NCI-H748 (cell line): ENCODE data around the gene NLRP1.
"Not testable (repeated sequence)": the region's sequence is repeated elsewhere in the genome, so short reads cannot be mapped to it uniquely, and the experiment has no call there.

Experiments
- DNase-seq: peaks from one replicate; lab custom pipeline; 2025; ENCODE audit not compliant: unreplicated experiment; lab: John Stamatoyannopoulos, UW

NLRP1 gene

DNA sequence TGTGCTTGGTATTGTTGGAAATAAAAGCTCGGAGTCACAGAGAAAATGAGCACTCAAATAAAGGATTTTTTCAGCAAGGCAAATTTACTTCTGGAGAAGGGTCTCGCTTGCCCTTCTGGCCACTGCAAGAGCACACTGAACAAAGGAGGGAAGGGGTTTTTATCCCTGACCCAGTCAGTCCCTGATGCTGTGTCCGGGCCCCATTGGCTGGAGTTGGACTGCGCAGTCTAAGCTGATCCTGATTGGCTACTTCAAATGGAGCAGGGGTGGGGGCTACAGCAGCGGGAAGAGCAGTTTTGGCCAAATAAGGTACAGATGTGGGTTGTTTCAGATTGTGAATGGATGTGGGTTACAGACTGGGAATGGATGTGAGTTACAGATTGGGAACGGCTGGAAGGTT lies 4.3 kb upstream of the NLRP1 start:
- DNase-seq = no peak

GRCh38 chr17:5587438-5588032 lies 3.2 kb upstream of the NLRP1 start:
- DNase-seq = peak; percentile 84

GRCh38 chr17:5585836-5586521 lies 1.7 kb upstream of the NLRP1 start:
- DNase-seq = peak; percentile 96

DNA sequence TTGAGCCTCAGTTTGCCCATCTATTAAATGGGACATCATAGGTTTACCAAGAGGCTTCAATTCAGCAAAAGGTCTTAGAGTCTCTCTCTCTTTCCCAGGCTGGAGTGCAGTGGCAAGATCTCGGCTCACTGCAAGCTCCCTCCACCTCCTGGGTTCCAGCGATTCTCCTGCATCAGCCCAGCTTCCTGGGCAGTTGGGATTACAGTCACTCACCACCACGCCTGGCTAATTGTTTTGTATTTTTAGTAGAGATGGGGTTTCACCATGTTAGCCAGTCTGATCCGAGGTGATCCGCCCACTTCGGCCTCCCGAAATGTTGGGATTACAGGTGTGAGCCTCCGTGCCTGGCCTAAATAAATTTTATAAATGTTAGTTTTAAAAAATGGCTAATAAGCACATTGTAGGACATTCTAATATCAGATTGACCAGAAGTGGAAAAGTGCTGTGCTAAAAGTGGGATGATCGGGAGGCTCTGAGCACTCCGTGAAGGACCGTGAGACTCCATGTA lies 1.0 kb upstream of the NLRP1 start:
- no peak for DNase-seq

DNA sequence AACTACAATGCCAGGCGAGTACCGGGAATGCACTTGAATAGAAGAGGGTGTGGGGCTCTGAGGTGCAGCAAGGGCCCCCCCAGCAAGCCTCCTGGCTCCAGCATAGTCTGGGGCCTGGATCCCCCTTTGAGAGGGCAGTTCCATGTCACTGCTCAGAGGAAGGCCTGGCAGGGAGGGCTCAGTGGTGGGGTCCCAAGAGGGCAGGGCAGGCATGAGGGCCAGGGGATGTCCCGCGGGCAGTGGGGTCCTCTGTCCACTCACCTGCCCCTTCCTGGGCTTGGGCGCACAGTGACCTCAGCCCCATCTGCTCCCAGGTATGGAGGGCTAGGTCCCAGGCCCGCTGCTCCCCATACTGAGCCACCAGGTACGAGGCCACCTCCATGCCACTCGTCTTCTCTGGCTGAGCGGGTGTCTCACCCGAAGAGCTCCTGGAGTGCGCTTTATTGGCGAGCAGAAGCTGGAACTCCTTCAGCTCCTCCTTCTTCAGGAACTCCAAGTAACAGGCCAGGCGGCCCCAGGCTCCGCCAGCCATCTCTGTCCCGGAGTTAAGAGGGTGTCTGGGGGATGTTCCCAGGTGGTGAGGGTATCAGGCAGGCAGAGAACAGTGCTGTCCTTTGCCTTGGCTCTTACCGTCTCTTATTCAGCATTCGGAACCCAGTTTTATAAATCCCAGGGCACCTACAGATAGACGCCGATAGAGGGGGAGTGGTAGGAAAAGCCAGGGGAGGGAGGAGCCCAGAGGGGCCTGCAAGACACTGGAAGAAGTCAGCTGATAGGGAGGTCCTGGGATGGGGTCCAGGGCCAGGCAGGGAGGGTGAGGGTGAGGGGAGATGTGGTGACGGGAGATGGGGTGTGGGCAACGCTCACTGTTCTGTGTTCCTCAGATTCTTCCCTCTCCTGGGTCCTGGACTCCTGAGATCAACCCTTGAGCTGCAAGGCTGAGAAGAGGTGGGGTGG lies 605 bp downstream of the NLRP1 start:
- DNase-seq = no peak

DNA sequence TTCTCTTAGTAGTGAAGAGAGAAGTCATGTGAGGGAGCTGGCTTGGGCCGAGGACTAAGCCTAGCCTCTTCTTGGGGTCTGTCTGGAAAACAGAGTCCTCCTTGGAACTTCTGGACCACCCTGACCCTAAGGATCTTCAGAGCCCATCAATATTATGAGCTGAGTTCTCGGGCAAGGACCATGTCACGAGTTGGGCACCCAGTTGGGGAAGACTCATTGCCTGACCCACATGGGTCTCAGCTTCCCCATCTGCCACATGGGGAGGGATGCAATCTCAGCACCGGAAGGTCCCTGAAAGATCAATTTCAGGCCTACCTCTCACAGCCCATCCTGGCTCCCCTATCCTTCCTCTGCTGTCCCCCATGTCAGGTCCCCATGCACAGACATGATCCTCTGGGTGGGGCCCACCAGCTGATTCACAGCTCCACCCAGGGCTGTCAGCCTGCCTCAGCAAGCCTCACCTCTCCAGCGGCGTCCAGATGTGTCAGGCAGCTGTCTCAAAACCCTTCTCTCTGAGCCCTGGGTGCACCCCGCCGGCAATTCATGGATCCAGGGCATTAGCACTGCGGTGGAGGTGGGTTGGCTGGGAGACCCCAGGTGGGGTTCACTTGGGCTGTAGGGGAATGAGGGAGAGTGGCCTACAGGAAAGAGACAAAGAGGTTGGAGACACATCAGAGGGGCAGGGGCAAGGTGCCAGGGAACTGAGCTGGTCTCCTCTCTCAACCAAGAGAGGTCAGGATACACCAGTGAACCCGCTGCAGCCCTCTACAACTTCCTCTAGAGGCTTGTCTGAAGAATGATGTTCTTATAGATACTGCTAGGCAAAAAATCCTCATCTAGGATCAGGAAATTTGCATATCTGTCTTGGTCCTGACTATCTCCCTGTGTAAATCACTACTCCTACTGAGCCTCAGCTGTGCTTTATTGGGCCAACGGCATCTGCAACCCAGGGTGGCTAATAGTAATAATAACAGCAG lies 1.8 kb downstream of the NLRP1 start:
- DNase-seq = no peak

- DNase-seq = no peak
These were observed 2.7 kb downstream of the NLRP1 start for GRCh38 chr17:5581655-5582054.

GRCh38 chr17:5580969-5581368 lies 3.3 kb downstream of the NLRP1 start:
- no peak for DNase-seq

DNA sequence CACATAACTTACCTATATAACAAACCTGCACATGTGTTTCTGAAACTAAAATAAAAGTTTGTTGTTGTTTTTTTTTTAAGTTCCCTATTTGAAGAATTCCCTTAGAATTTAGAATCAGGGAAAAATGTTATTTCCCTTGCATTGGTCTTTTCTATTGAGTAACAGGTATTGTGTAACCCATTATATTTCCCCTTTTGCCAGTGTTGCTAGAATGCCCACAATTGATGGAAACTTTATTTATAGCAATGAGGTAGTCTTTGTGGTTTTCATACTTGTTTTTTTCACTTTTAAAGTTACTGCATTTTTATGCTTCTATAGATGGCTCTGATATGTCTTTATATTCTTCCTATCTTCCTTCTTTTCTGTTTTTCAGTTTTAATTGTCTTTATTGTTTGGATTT lies 3.9 kb downstream of the NLRP1 start:
- no peak for DNase-seq

GRCh38 chr17:5578768-5579167 lies 5.5 kb downstream of the NLRP1 start:
- DNase-seq = not testable (repeated sequence)

DNA sequence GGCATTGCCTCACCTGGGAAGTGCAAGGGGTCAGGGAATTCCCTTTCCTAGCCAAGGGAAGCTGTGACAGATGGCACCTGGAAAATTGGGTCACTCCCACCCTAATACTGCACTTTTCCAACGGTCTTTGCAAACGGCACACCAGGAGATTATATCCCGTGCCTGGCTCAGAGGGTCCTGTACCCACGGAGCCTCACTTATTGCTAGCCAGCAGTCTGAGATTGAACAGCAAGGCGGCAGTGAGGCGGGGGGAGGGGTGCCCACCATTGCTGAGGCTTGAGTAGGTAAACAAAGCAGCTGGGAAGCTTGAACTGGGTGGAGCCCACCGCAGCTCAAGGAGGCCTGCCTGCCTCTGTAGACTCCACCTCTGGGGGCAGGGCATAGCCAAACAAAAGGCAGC lies 11.3 kb downstream of the NLRP1 start:
- not testable (repeated sequence) for DNase-seq

DNA sequence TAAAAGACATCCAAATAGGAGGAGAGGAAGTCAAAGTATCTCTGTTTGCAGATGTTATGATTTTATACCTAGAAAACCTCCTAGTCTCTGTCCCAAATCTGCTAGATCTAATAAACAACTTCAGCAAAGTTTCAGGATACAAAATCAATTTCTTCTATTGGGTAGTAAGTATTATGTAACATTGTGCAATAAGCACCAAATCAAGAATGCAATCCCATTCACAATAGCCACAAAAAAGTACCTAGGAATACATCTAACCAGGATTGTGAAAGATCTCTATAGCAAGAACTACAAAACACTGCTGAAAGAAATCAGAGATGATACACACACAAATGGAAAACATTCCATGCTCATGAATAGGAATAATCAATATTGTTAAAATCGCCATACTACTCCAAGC lies 13.0 kb downstream of the NLRP1 start:
- DNase-seq = no peak

DNA sequence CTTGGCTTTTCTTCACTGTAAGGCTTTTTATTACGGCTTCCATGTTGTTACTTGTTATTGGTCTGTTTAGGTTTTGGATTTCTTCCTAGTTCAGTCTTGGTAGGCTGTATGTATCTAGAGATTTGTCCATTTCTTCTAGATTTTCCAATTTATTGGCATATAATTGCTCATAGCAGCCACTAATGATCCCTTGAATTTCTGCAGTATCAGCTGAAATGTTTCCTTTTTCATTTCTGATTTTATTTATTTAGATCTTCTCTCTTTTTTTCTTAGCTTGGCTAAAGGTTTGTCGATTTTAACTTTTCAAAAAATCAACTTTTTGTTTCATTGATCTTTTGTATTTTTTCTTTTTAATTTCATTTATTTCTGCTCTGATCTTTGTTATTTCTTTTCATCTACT lies 18.5 kb downstream of the NLRP1 start:
- no peak for DNase-seq

GRCh38 chr17:5563456-5563855 lies 20.9 kb downstream of the NLRP1 start:
- DNase-seq = no peak

DNA sequence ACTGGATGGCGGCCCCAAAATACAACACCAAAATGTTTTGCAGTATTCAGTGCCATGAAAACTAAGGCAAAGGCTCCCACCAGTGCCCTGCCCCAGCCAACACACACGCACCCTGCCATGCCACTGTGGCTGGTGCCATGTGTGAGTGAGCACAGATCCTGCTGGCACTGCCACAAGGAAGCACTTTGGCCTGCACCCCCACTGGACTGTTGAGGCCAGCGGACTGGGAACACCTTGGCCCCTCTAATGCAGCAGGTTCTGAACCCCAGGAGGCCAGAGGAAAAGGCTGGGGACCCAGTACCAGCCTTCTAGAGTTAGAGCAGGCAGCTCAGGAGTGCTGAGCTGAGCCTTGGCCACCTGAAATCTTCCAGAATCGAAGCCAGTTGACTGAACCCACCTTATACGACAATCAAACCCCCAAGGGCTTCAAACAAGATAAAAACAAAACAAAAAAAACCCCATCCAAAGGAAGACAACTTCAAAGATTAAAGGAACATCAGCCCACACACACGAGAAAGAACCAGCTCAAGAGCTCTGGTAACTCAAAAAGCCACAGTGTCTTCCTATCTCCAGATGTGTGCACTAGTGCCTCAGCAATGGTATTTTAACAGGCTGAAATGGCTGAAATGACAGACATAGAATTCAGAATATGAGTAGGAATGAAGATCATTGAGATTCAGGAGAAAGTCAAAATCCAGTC lies 21.5 kb downstream of the NLRP1 start:
- DNase-seq = no peak

DNA sequence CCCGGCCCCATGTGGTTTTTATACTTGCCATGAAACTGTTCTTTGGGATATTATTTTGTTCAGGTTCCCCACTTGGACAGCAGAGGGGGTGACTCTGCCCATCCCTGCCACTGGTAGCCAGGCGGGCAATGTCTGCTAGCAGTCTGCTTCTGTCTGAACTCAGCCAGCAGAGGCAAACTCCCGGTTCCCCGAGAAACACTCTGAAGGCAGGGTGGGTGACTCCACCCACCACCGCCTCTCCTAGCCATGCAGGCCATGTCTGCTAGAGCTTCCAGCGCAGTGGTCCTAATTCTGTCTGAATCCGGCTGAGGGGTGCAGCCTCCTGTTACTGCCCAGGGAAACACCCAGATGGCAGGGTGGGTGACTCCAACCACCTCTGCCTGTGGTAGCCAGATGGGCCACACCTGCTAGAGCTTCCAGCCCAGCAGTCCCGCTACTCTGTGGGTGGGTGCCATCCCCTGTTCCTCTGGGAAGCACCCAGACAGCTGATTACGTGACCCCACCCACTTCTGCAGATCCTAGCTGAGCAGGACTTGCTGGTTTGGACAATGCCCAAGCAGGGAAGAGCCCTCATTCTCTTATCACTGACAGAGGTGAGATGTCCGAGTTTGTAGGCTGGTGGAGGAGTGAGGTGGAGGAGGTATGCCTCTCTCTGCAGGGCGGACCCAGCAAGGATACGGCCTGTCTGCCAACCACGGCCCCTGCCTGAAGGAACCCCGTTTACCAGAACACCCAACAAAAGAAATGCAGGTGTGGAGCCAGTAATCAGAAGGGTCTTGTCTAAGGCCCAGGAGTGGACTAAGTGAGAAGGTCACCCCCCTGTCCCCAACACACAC lies 22.4 kb downstream of the NLRP1 start:
- no peak for DNase-seq

- DNase-seq = no peak
These were observed 23.8 kb downstream of the NLRP1 start for GRCh38 chr17:5560361-5560988.
